Prostate gland (tissue), 2 donors: ENCODE measurements around the gene CNTNAP2. TPM values are rescaled to one million over a fixed set of nuclear protein-coding genes. Genes with fewer than 3 reads are reported as not detected.
"Not testable (repeated sequence)": the region's sequence is repeated elsewhere in the genome, so short reads cannot be mapped to it uniquely, and the experiment has no call there.

Experiments used
- DNase-seq: peaks from one replicate; pipeline ENCODE4 v3.0.0-alpha.2; 2019; ENCODE audit warnings: low spot score
- H3K27ac ChIP-seq, 2 donors: fragments of 200-600 bp; sonication (generic); 2 replicates each; pipeline ENCODE4 v1.5.1; 2017 to 2019
- H3K27me3 ChIP-seq: fragments of 200-600 bp; sonication (generic); replicated peaks from 2 replicates; pipeline ENCODE4 v1.5.1; 2019; ENCODE audit not compliant: insufficient read depth
- H3K36me3 ChIP-seq, 2 donors: fragments of 200-600 bp; sonication (generic); 1 replicate in 1 of 2; 2 replicates in 1 of 2; pipeline versions ENCODE4 v1.5.1 to v1.8.1; 2017 to 2019
- H3K4me1 ChIP-seq: fragments of 200-600 bp; sonication (generic); replicated peaks from 2 replicates; pipeline ENCODE4 v1.5.1; 2019
- H3K4me3 ChIP-seq, 2 donors: fragments of 200-600 bp; sonication (generic); 2 replicates each; pipeline ENCODE4 v1.5.1; 2017 to 2019
- H3K9me3 ChIP-seq: fragments of 200-600 bp; sonication (generic); 2 replicates; pipeline ENCODE4 v1.5.1; 2017
- POLR2A ChIP-seq: fragments of 450-650 bp; IDR thresholded peaks from one replicate; pipeline ENCODE4 v1.6.1; 2016; ENCODE audit warnings: antibody characterized with exemption, mild to moderate bottlenecking
- POLR2AphosphoS5 ChIP-seq: sonication (generic); formaldehyde crosslinking; IDR thresholded peaks from one replicate; pipeline ENCODE4 v1.6.1; 2017; ENCODE audit warnings: antibody characterized with exemption
- WGBS: methylation state at CpG from one replicate; pipeline ENCODE4 v1.1.5; 2018; 5-methylcytosine and 5-hydroxymethylcytosine counted together
- intact Hi-C: fragments of 100-400 bp; cut with DNase I; formaldehyde crosslinking; loops from one replicate; pipeline ENCODE4 v1.14.2; 2022
- total RNA-seq, 2 donors: library from RNA; depleted of rRNA; stranded (reverse); fragments of >200 nt; gene quantifications; one replicate each; pipeline ENCODE4 v1.1.0, GENCODE V29; 2016
- TF ChIP-seq, protein P1 (sequence below), 4 experiments: fragments of 200-600 bp in 2 of 4; fragments of 450-650 bp in 2 of 4; sonication (generic) in 2 of 4; IDR thresholded peaks; 1 replicate in 3 of 4; 2 replicates in 1 of 4; pipeline ENCODE4 v1.5.1; 2016 to 2019; ENCODE audit warnings: antibody characterized with exemption in 4 of 4, mild to moderate bottlenecking in 2 of 4, moderate library complexity in 2 of 4

Gene CNTNAP2
- total RNA-seq, 2 donors from 2014 or later = 10.6 to 43.7 TPM

DNA sequence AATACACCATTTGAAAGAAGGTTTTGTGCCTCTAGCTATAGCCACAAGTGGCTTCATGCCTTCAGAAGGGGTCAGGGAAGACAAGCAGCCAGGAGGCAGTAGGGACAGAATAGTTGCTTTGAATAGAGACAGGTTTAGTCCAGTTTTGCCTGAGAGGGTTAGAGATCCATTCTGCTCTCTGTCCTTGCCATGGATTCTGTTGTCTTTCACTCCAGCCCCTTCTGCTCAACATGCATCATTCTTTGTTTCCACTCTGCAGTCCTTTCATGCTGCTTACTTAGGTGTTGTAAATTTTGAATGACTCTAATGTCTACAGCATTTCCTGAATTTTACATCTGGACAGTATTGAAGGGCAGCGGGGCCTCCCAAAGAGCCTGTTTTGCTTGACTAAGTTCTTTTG is 60.3 kb downstream of the CNTNAP2 start:
- DNase-seq = no peak
- intact Hi-C loops = no loop called here
- 37% methylated on average over 1 of the region's 1 CpG for WGBS

DNA sequence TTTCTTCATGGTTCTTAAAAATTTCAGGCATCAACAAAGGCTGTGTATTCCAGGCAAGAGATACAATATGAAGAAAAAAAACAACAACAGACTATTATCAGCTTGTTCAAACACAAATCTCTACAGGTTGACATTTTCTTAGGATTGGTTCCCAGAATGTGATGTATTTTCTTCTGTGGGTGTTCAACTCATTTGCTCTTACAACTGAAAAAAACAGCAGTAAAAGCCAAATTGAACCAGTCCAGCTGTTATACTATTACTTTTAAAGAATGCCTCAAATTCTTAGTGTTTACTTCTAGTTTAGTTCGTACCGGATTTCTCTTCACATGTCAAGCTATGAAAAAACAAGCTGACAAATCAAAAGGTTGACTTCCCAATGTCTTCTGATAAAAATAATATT is 60.7 kb downstream of the CNTNAP2 start:
- WGBS = 52% methylated on average over 2 of the region's 2 CpGs
- TF ChIP-seq POLR2A = no peak
- TF ChIP-seq POLR2AphosphoS5 = no peak
- TF ChIP-seq, protein P1, sequence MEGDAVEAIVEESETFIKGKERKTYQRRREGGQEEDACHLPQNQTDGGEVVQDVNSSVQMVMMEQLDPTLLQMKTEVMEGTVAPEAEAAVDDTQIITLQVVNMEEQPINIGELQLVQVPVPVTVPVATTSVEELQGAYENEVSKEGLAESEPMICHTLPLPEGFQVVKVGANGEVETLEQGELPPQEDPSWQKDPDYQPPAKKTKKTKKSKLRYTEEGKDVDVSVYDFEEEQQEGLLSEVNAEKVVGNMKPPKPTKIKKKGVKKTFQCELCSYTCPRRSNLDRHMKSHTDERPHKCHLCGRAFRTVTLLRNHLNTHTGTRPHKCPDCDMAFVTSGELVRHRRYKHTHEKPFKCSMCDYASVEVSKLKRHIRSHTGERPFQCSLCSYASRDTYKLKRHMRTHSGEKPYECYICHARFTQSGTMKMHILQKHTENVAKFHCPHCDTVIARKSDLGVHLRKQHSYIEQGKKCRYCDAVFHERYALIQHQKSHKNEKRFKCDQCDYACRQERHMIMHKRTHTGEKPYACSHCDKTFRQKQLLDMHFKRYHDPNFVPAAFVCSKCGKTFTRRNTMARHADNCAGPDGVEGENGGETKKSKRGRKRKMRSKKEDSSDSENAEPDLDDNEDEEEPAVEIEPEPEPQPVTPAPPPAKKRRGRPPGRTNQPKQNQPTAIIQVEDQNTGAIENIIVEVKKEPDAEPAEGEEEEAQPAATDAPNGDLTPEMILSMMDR (IDR thresholded peaks at IDR 0.05) = no peak
- intact Hi-C loops = no loop called here
- Histone ChIP-seq H3K27me3 (no peaks in the 10 kb centered on the region), H3K27ac (no peak overlapping the region), H3K9me3 (no peaks in the 10 kb centered on the region), H3K4me3 (no peak overlapping the region), H3K36me3 (no peaks in the 10 kb centered on the region), H3K4me1 (no peaks in the 10 kb centered on the region)
- no peak for DNase-seq

More for the DNA sequence above, 60.3 kb downstream of the CNTNAP2 start:
- no peaks in the 10 kb centered on the region for H3K4me1 ChIP-seq
- H3K9me3 ChIP-seq = no peaks in the 10 kb centered on the region
- no peak overlapping the region for H3K27ac ChIP-seq
- H3K4me3 ChIP-seq = no peak overlapping the region
- TF ChIP-seq POLR2AphosphoS5 (no peak), POLR2A (no peak)
- TF ChIP-seq, protein P1 (IDR thresholded peaks at IDR 0.05) = no peak
- H3K36me3 ChIP-seq = no peaks in the 10 kb centered on the region
- no peaks in the 10 kb centered on the region for H3K27me3 ChIP-seq

DNA sequence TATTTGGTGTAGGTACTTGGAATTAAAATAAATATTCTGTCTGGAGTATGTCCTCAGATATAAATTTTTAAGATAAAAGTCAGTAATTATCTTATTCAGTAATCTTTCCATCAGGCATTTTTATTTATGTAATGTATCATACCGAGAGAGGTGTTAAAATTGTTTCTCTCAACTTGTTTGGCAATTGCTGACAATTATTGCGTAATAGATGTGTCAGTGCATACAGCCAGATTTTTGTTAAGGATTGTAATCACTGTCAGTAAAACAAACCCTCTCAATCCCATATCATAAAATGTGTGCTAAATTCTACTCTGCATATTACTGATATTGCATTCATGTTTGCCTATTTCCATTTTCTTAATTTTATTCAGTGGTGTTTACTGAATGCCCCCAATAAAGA is 69.2 kb downstream of the CNTNAP2 start:
- TF ChIP-seq, protein P1 (IDR thresholded peaks at IDR 0.05) = no peak
- TF ChIP-seq POLR2AphosphoS5 (no peak), POLR2A (no peak)

DNA sequence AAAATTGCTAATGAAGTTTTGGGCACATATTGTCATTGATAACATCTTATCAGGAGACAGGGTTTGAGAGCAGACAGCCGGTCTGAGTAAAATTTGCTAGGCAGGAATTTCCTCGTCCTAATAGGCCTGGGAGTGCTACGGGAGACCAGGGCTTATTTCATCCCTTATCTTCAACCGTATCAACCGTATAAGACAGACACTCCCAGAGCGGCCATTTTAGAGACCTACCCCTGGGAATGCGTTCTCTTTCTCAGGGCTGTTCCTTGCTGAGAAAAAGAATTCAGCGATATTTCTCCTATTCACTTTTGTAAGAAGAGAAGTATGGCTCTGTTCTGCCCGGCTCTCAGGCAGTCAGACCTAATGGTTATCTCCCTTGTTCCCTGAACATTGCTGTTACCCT is 74.8 kb downstream of the CNTNAP2 start:
- H3K27ac ChIP-seq, DNase-seq, H3K4me1 ChIP-seq, H3K27me3 ChIP-seq, H3K36me3 ChIP-seq, H3K4me3 ChIP-seq, intact Hi-C loops, H3K9me3 ChIP-seq: not testable (repeated sequence)
- WGBS = 88% methylated on average over 9 of the region's 9 CpGs

More for the DNA sequence above, 69.2 kb downstream of the CNTNAP2 start:
- no peak overlapping the region for H3K27ac ChIP-seq
- no peak for DNase-seq
- H3K36me3 ChIP-seq = no peaks in the 10 kb centered on the region
- no peaks in the 10 kb centered on the region for H3K27me3 ChIP-seq
- 34% methylated on average over 2 of the region's 2 CpGs for WGBS
- H3K4me1 ChIP-seq = no peaks in the 10 kb centered on the region
- H3K4me3 ChIP-seq = no peak overlapping the region
- intact Hi-C loops = no loop called here
- no peaks in the 10 kb centered on the region for H3K9me3 ChIP-seq

DNA sequence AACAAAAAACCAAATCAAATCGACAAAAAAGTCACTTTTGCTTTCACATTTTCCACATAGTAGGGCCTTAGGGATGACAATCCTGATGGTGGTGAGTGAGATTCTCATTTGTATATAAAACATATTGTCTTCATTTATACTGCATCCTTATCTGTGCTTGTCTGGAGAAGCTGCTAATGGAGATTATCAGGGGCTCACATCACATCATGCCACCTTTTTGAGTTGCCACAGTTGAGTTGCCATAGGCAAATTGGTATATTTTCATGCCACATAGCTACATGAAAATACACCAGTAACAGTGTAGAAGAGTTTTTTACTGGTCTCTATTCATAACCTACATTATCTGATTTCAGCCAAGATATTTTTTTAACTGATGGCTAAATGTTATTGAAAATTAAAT is 85.3 kb downstream of the CNTNAP2 start:
- 92% methylated on average over 1 of the region's 1 CpG for WGBS
- intact Hi-C loops = no loop called here
- no peak overlapping the region for H3K27ac ChIP-seq
- H3K36me3 ChIP-seq = no peaks in the 10 kb centered on the region
- H3K27me3 ChIP-seq = no peaks in the 10 kb centered on the region
- no peak overlapping the region for H3K4me3 ChIP-seq
- no peaks in the 10 kb centered on the region for H3K4me1 ChIP-seq
- DNase-seq = no peak
- no peak for TF ChIP-seq POLR2AphosphoS5
- no peaks in the 10 kb centered on the region for H3K9me3 ChIP-seq

DNA sequence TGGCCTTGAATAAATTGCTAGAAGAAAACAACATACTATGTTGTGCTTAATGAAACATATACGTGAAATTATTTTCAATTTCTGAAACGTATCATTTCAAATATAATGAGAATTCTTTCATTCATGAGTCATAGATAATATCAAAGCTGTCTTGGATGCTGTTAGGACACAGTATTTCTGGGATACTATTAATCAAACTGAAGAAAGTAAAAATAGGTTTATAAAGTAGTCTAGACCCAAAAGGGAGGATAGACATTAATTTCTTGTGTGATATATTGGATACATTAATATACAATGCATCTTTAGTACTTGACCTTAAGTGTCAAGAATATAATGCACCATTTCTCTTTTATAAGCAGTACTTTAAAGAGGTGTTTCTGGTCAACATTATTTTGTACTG is 89.7 kb downstream of the CNTNAP2 start:
- no peak for TF ChIP-seq POLR2A
- TF ChIP-seq, protein P1 (IDR thresholded peaks at IDR 0.05) = no peak
- no peak for TF ChIP-seq POLR2AphosphoS5
- Histone ChIP-seq H3K4me3 (no peak overlapping the region), H3K36me3 (no peaks in the 10 kb centered on the region), H3K4me1 (no peaks in the 10 kb centered on the region), H3K27me3 (no peaks in the 10 kb centered on the region), H3K9me3 (no peaks in the 10 kb centered on the region), H3K27ac (no peak overlapping the region)
- intact Hi-C loops = no loop called here
- 63% methylated on average over 2 of the region's 2 CpGs for WGBS
- DNase-seq = no peak
